T-helper 2 cell treated with Interferon-gamma antibody and Interleukin-4, amounts not matched to agents 5 μg/mL and 100 μg/mL, for 36 hours (primary cell): ENCODE measurements around the gene PHKA2.

Source experiments
- DNase-seq: peaks from one replicate; pipeline ENCODE4 v3.0.0; 2021; ENCODE audit warnings: low spot score
- H3K27ac Mint-ChIP-seq: one replicate; pipeline ENCODE4 v1.8.0; 2021; ENCODE audit warnings: mild to moderate bottlenecking, mixed read lengths
- H3K27me3 Mint-ChIP-seq: one replicate; pipeline ENCODE4 v1.8.0; 2021; ENCODE audit warnings: low read depth, mixed read lengths
- H3K36me3 Mint-ChIP-seq: one replicate; pipeline ENCODE4 v1.8.0; 2021; ENCODE audit warnings: low read depth, mixed read lengths
- H3K4me1 Mint-ChIP-seq: one replicate; pipeline ENCODE4 v1.8.0; 2021; ENCODE audit warnings: low read depth, mixed read lengths
- H3K4me3 Mint-ChIP-seq: one replicate; pipeline ENCODE4 v1.8.0; 2022; ENCODE audit warnings: mild to moderate bottlenecking, moderate library complexity, mixed read lengths
- H3K9me3 Mint-ChIP-seq: one replicate; pipeline ENCODE4 v1.8.0; 2021; ENCODE audit warnings: mixed read lengths

PHKA2 gene

DNA sequence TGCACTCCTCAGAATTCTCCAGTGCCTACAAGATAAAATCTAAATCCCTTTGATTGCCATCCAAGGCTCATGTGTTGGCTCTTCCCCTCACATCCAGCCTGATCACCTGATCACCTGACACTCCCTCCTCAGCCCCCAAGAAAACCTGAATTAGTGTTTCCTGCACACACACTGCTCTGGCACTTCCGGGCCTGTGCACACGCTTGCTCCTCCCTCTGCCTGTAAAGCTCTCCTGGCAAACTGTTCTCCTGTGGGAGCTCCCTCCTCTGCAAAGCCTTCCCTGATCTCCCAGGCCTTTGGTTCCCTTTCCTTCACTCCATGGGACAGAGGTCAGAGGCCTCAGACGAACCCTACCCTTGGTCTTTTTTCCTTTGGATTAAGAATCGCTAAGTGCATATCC lies 19.9 kb downstream of the PHKA2 start:
- H3K36me3 Mint-ChIP-seq = no peaks in the 10 kb centered on the region
- peaks cover 11% of the 10 kb centered on the region for H3K4me1 Mint-ChIP-seq
- no peaks in the 10 kb centered on the region for H3K27me3 Mint-ChIP-seq
- no peak for DNase-seq
- H3K4me3 Mint-ChIP-seq = no peak overlapping the region
- no peak overlapping the region for H3K27ac Mint-ChIP-seq
- H3K9me3 Mint-ChIP-seq = no peaks in the 10 kb centered on the region

DNA sequence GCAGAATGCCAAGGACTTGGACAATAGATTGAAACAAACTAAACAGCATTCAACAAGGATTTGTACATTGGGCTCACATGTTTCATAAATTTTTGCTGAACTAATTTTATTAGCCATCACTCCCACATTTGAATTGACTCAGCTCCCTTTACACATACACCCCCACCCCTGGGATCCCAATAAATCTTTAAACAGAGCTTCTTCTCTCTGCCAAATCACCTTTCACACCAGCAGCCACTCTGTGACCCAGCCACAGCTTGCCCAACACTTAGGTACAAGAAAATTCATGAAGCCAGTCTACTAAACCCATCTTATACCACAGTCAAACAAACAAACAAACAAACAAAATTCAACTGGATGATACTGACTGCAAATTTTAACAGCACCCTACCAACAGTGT lies 21.6 kb downstream of the PHKA2 start:
- Mint-ChIP-seq H3K4me3 (no peak overlapping the region), H3K27me3 (no peaks in the 10 kb centered on the region), H3K27ac (no peak overlapping the region), H3K36me3 (no peaks in the 10 kb centered on the region), H3K9me3 (no peaks in the 10 kb centered on the region), H3K4me1 (peaks cover 11% of the 10 kb centered on the region)
- no peak for DNase-seq

GRCh38 chrX:18961686-18962085 lies 22.2 kb downstream of the PHKA2 start:
- H3K27ac Mint-ChIP-seq = no peak overlapping the region

GRCh38 chrX:18956303-18957032 lies 27.4 kb downstream of the PHKA2 start:
- Mint-ChIP-seq H3K27me3 (no peaks in the 10 kb centered on the region), H3K4me1 (peaks cover 10% of the 10 kb centered on the region), H3K9me3 (no peaks in the 10 kb centered on the region), H3K27ac (no peak overlapping the region), H3K36me3 (peaks cover 3% of the 10 kb centered on the region), H3K4me3 (no peak overlapping the region)
- DNase-seq = no peak

More at GRCh38 chrX:18961686-18962085, 22.2 kb downstream of the PHKA2 start:
- Mint-ChIP-seq H3K9me3 (no peaks in the 10 kb centered on the region), H3K27me3 (no peaks in the 10 kb centered on the region), H3K4me1 (peaks cover 11% of the 10 kb centered on the region), H3K4me3 (no peak overlapping the region), H3K36me3 (no peaks in the 10 kb centered on the region)
- DNase-seq = no peak

- no peak for DNase-seq
- Mint-ChIP-seq H3K36me3 (peaks cover 6% of the 10 kb centered on the region), H3K27me3 (no peaks in the 10 kb centered on the region), H3K4me1 (peaks cover 10% of the 10 kb centered on the region), H3K9me3 (no peaks in the 10 kb centered on the region), H3K27ac (no peak overlapping the region), H3K4me3 (no peak overlapping the region)
Observed at GRCh38 chrX:18955676-18956075, 28.2 kb downstream of the PHKA2 start.

DNA sequence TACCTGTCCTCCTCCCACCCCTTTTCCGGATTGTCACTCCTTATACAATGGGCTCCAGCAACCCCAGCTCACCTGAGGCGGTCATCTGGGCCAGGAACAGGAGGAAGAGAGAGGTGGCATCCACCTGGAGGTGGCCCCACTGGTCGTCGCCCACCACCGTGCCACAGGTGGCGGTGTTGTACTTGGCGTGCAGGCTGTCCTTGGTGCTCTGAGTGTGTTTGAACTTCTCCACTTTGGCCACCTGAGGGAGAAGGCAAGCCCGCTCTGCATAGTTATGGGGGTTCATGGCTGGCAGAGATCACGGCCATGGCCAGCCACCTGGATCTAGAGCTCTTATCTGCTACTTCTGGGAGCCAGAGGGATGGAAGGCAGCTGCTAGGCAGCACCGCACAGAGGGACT lies 32.9 kb downstream of the PHKA2 start:
- DNase-seq = no peak
- H3K4me1 Mint-ChIP-seq = peaks cover 4% of the 10 kb centered on the region
- no peak overlapping the region for H3K4me3 Mint-ChIP-seq
- H3K27ac Mint-ChIP-seq = no peak overlapping the region
- H3K36me3 Mint-ChIP-seq = peaks cover 8% of the 10 kb centered on the region
- H3K9me3 Mint-ChIP-seq = no peaks in the 10 kb centered on the region
- H3K27me3 Mint-ChIP-seq = no peaks in the 10 kb centered on the region

DNA sequence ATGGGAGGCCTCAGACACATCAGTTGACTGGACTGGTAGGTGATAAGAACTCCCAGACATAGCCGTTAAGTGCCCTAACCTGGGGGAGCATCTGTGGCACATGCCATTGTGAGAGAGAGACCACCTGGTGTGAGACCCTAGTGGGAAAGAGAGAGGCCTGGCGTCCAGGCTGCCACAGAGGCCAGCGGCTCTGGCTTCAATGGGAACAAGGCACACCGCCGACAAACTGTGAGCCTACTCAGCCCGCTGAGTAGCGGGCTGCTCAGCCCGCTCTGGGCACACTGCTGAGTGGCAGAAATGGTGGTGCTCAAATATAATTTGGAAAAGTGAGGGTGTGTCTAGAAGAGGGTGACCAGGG lies 34.0 kb downstream of the PHKA2 start:
- no peaks in the 10 kb centered on the region for H3K9me3 Mint-ChIP-seq
- H3K27ac Mint-ChIP-seq = no peak overlapping the region
- no peaks in the 10 kb centered on the region for H3K27me3 Mint-ChIP-seq
- no peak for DNase-seq
- H3K4me3 Mint-ChIP-seq = no peak overlapping the region
- H3K4me1 Mint-ChIP-seq = peaks cover 4% of the 10 kb centered on the region
- H3K36me3 Mint-ChIP-seq = peaks cover 8% of the 10 kb centered on the region

DNA sequence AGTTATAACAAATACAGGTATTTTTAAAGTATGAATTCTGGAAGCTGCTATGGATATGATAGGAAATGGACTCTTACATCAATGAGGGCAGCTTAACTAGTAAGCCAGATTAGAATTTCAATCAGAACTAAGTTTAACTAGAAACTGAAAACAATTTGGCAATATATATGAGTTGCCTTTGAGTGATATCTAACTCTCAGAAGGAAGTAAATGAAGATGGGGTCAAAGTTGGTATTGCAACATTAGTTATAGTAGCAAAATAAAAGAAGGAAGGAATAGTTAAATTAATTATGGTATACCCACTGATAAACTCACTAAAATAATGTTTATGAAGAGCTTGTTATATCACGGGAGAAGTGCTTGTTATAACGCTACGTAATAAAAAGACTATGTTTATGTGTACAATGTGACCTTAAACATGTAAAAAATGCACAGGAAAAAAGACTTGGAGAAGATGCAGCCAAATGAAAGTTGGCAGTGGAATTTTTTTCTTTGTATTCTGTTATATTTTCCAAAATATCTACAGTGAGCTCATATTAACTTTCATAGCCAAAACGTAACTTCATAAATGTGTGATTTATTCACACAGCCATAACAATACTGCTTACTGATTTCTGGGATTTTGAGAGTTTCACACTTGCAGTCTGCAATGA lies 34.5 kb downstream of the PHKA2 start:
- Mint-ChIP-seq H3K27ac (no peak overlapping the region), H3K27me3 (no peaks in the 10 kb centered on the region), H3K9me3 (no peaks in the 10 kb centered on the region), H3K4me1 (peaks cover 2% of the 10 kb centered on the region), H3K4me3 (no peak overlapping the region), H3K36me3 (peaks cover 8% of the 10 kb centered on the region)
- DNase-seq = no peak

DNA sequence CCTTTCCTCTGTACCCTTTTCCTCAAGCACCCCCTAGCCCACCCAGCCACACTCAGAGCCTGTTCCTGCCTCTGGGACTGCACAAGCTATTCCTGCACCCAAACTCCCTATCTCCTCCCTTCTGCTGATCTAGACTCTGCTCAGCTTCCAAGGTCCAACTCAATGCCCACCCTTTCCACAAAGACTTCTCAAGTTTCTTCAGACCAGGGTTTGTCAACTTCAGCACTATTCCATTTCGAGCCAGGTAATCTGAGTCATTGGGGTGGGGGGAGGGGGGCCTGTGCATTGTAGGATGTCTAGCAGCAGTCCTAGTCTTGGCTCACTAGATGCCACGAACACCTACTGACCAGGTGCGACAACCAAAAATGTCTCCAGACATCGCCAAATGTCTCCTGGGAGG lies 37.3 kb downstream of the PHKA2 start:
- no peak for DNase-seq
- H3K4me1 Mint-ChIP-seq = no peaks in the 10 kb centered on the region
- H3K36me3 Mint-ChIP-seq = peaks cover 9% of the 10 kb centered on the region
- H3K27ac Mint-ChIP-seq = no peak overlapping the region
- no peaks in the 10 kb centered on the region for H3K27me3 Mint-ChIP-seq
- H3K9me3 Mint-ChIP-seq = no peaks in the 10 kb centered on the region
- H3K4me3 Mint-ChIP-seq = no peak overlapping the region

DNA sequence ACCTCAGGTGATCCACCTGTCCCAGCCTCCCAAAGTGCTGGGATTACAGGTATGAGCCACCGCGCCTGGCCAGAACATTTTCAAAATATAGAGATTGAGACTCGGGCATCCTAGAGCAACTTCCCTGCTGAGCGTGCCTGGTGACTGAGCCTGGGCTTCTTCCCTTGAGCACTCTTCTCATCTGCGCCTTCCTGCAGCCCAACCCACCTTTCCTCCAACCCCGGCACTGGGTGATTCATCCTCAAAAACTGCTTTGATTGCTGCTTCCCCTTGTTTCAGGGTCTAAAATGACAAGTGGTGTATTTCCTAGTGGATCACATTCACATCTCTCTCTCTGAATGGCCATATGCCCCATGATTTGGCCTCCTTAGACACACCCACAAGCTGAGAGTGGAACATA lies 37.8 kb downstream of the PHKA2 start:
- no peak overlapping the region for H3K4me3 Mint-ChIP-seq
- H3K27me3 Mint-ChIP-seq = no peaks in the 10 kb centered on the region
- no peaks in the 10 kb centered on the region for H3K4me1 Mint-ChIP-seq
- H3K36me3 Mint-ChIP-seq = peaks cover 6% of the 10 kb centered on the region
- no peaks in the 10 kb centered on the region for H3K9me3 Mint-ChIP-seq
- DNase-seq = no peak
- no peak overlapping the region for H3K27ac Mint-ChIP-seq

- H3K4me3 Mint-ChIP-seq = no peak overlapping the region
- no peaks in the 10 kb centered on the region for H3K9me3 Mint-ChIP-seq
- no peaks in the 10 kb centered on the region for H3K4me1 Mint-ChIP-seq
- DNase-seq = no peak
- peaks cover 6% of the 10 kb centered on the region for H3K36me3 Mint-ChIP-seq
- H3K27ac Mint-ChIP-seq = no peak overlapping the region
- no peaks in the 10 kb centered on the region for H3K27me3 Mint-ChIP-seq
Observed at GRCh38 chrX:18945483-18945882, 38.4 kb downstream of the PHKA2 start.

DNA sequence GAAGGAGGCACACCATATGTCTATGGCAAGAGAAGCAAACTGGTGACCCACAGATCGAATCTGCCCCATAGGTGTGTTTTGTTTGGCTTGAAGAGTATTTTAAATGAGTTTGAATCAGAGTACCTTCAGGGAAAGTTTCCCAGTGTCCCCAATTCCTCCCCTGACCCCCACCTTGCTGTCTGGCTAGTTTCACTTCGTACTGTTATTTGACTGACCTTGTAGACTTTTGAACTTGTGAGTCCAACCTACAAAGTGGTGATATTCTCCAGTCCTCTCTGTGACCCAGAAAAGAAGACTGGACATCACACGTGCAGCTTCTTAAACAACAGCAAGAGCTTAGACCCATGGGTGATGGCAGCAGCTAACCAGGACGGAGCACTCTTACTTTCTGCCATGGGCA lies 39.4 kb downstream of the PHKA2 start:
- Mint-ChIP-seq H3K4me1 (no peaks in the 10 kb centered on the region), H3K27me3 (no peaks in the 10 kb centered on the region), H3K4me3 (no peak overlapping the region), H3K27ac (no peak overlapping the region), H3K36me3 (peaks cover 6% of the 10 kb centered on the region), H3K9me3 (no peaks in the 10 kb centered on the region)
- DNase-seq = no peak

DNA sequence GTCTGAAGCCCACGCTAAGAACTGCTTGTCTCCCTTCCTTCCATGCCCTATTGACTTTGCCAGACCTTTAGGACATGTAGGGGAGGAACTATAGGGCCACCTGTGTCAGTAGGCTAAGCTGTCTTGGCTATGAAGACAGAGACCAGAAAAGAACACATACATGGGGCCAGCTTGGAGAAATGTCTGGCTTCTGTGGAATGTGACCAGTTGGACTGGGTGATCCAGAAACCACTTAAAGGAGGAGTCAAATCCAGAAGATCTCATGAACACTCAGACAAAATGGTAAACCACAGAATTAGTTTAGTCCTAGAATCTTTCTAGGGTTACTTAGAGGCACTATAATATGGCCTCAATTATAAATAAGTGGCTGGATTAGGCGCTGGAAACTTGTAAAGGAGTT lies 42.0 kb downstream of the PHKA2 start:
- Mint-ChIP-seq H3K27me3 (no peaks in the 10 kb centered on the region), H3K36me3 (peaks cover 3% of the 10 kb centered on the region), H3K27ac (no peak overlapping the region), H3K9me3 (no peaks in the 10 kb centered on the region), H3K4me1 (no peaks in the 10 kb centered on the region), H3K4me3 (no peak overlapping the region)
- DNase-seq = no peak

GRCh38 chrX:18938710-18939109 lies 45.2 kb downstream of the PHKA2 start:
- Mint-ChIP-seq H3K27ac (no peak overlapping the region), H3K9me3 (no peaks in the 10 kb centered on the region), H3K4me1 (no peaks in the 10 kb centered on the region), H3K36me3 (peaks cover 7% of the 10 kb centered on the region), H3K4me3 (no peak overlapping the region), H3K27me3 (no peaks in the 10 kb centered on the region)
- no peak for DNase-seq

DNA sequence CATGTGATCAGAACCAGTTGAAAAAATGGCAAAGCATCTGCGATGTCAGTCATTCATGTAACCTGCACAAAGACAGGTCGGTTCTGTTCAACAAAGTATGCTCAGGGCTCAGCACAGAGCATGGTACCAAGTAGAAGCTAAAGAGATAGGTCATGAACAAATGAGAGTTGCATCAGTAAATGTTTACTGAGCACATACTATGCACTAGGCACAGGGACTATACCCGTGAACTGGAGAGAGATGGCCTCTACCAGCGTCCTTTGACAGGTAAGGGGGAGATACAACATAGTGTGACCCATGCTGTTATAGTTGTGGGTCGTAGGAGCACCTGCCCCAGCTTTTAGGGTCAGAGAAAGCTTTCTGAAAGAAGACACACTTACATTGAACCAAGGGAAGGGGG lies 46.7 kb downstream of the PHKA2 start:
- no peak overlapping the region for H3K27ac Mint-ChIP-seq
- H3K27me3 Mint-ChIP-seq = no peaks in the 10 kb centered on the region
- no peaks in the 10 kb centered on the region for H3K4me1 Mint-ChIP-seq
- no peaks in the 10 kb centered on the region for H3K9me3 Mint-ChIP-seq
- H3K4me3 Mint-ChIP-seq = no peak overlapping the region
- no peak for DNase-seq
- H3K36me3 Mint-ChIP-seq = peaks cover 4% of the 10 kb centered on the region
